Colonic mucosa (tissue), 4 donors: ENCODE measurements around the gene LMNTD1. TPM values are rescaled to one million over a fixed set of nuclear protein-coding genes. Genes with fewer than 3 reads are reported as not detected.
A peak's percentile ranks its signal among the peaks of the same experiment; 100 is the strongest.

Source experiments
- DNase-seq: peaks from one replicate; pipeline ENCODE4 v3.0.0-alpha.2; 2020
- H3K27ac ChIP-seq: fragments of 200-600 bp; one replicate; pipeline ENCODE4 v1.8.0; 2021
- H3K27me3 ChIP-seq: fragments of 200-600 bp; one replicate; pipeline ENCODE4 v1.8.0; 2021
- H3K36me3 ChIP-seq: fragments of 200-600 bp; one replicate; pipeline ENCODE4 v1.8.0; 2021
- H3K4me1 ChIP-seq: fragments of 200-600 bp; one replicate; pipeline ENCODE4 v1.8.0; 2021; ENCODE audit warnings: mild to moderate bottlenecking
- H3K4me3 ChIP-seq: fragments of 200-600 bp; one replicate; pipeline ENCODE4 v1.8.0; 2021
- H3K9ac ChIP-seq, 2 donors: one replicate each; pipeline ENCODE4 v1.7.0; 2013; ENCODE audit warnings: control low read depth in 2 of 2, low read depth in 2 of 2, low read length in 2 of 2
- H3K9me3 ChIP-seq: fragments of 200-600 bp; one replicate; pipeline ENCODE4 v1.8.0; 2021
- intact Hi-C: fragments of 100-400 bp; cut with DNase I; formaldehyde crosslinking; loops from one replicate; pipeline ENCODE4 v1.14.1; 2022
- total RNA-seq, 2 donors: library from RNA; stranded (reverse); fragmentation: NEBNext Ultra II Directional in 1 of 2; extraction: Animal tissue kit (Norgen Biotek cat#: 25700) in 1 of 2; gene quantifications; one replicate each; pipeline ENCODE4 v1.2.1, GENCODE V29; 2021
- TF ChIP-seq, protein P1 (sequence below): fragments of 200-600 bp; IDR thresholded peaks from one replicate; pipeline ENCODE4 v1.8.0; 2022; ENCODE audit warnings: antibody characterized with exemption, mild to moderate bottlenecking
- donor health status: healthy.
- donor health status: DM: no; HTN: no; CAD: no.
- donor health status: DM: no; HTN: no; CAD: no.

The LMNTD1 gene
- total RNA-seq, 2 donors from 2014 or later, result not detected

DNA sequence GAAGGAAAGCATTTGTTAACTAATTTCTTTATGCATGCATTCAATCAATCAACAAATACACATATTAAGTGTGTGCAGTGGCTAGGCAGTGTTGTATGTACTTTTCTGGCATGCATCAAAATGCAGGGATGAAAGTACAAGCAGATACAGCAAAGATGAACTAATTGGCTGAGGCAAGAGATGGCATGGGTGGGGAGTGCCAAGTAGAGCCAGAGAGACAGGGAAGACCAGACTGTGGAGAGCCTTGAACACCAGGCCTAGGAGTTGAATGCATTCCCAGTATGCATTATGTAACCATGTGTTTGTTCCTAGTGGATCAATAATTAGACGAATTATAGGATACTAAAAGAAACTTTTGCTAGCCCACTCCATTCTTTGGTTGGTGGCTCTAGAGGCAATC is 17.3 kb upstream of the LMNTD1 start:
- no peak overlapping the region for H3K9ac ChIP-seq

DNA sequence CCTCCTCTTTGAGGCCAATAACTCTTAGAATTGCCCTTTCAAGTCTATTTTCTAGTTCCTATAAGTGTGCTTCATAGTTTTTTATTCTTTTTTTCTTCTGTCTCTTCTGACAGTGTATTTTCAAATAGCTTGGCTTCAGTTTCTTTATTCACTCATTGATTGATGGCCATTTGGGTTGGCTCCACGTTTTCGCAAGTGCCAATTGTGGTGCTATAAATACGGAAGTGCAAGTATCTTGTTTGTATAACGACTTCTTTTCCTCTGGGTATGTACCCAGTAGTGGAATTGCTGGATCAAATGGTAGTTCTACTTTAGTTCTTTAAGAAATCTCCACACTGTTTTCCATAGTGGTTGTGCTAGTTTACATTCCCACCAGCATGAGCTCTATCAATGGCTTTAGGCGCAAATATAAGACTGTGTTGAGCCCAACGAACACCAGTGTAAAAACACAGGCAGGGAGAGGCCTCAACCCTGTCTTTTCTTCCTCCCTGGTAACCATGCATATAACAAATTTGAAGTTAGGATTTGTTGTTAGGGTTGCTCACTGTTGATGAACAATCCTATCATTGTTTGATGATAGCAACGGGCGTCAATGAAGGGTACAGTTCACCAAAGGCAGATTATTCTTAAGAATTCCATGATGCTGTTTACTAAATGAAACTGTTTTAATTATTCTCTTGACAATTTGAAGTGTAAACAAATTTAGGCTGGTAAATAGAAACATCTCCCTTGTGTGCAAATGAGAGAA is 13.3 kb upstream of the LMNTD1 start:
- no peaks in the 10 kb centered on the region for H3K27me3 ChIP-seq
- no peak overlapping the region for H3K4me3 ChIP-seq
- no peak overlapping the region for H3K9ac ChIP-seq
- intact Hi-C loops, result no loop called here
- no peak for DNase-seq
- H3K9me3 ChIP-seq, result no peaks in the 10 kb centered on the region
- no peak overlapping the region for H3K27ac ChIP-seq
- H3K36me3 ChIP-seq, result no peaks in the 10 kb centered on the region
- TF ChIP-seq, protein P1, sequence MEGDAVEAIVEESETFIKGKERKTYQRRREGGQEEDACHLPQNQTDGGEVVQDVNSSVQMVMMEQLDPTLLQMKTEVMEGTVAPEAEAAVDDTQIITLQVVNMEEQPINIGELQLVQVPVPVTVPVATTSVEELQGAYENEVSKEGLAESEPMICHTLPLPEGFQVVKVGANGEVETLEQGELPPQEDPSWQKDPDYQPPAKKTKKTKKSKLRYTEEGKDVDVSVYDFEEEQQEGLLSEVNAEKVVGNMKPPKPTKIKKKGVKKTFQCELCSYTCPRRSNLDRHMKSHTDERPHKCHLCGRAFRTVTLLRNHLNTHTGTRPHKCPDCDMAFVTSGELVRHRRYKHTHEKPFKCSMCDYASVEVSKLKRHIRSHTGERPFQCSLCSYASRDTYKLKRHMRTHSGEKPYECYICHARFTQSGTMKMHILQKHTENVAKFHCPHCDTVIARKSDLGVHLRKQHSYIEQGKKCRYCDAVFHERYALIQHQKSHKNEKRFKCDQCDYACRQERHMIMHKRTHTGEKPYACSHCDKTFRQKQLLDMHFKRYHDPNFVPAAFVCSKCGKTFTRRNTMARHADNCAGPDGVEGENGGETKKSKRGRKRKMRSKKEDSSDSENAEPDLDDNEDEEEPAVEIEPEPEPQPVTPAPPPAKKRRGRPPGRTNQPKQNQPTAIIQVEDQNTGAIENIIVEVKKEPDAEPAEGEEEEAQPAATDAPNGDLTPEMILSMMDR, result no peak
- no peaks in the 10 kb centered on the region for H3K4me1 ChIP-seq

More for the DNA sequence above, 17.3 kb upstream of the LMNTD1 start:
- Histone ChIP-seq H3K4me1 (no peaks in the 10 kb centered on the region), H3K27ac (no peak overlapping the region), H3K36me3 (no peaks in the 10 kb centered on the region), H3K9me3 (no peaks in the 10 kb centered on the region), H3K4me3 (no peak overlapping the region), H3K27me3 (no peaks in the 10 kb centered on the region)
- TF ChIP-seq, protein P1, result no peak
- no peak for DNase-seq
- intact Hi-C loops, result no loop called here

DNA sequence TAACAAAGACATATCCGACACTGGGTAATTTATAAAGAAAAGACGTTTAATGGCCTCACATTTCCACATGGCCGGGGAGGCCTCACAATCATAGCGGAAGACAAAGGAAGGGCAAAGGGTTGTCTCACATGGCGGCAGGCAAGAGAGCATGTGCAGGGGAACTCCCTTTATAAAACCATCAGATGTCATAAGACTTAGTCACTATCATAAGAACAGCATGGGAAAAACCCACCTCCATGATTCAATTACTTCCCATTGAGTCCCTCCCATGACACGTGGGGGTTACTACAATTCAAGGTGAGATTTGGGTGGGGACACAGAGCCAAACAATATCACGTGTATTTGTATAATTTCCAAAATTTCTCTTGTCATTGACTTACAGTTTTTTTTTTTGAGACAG is 5.5 kb upstream of the LMNTD1 start:
- TF ChIP-seq, protein P1, result no peak
- H3K4me3 ChIP-seq, result no peak overlapping the region
- intact Hi-C loops, result no loop called here

DNA sequence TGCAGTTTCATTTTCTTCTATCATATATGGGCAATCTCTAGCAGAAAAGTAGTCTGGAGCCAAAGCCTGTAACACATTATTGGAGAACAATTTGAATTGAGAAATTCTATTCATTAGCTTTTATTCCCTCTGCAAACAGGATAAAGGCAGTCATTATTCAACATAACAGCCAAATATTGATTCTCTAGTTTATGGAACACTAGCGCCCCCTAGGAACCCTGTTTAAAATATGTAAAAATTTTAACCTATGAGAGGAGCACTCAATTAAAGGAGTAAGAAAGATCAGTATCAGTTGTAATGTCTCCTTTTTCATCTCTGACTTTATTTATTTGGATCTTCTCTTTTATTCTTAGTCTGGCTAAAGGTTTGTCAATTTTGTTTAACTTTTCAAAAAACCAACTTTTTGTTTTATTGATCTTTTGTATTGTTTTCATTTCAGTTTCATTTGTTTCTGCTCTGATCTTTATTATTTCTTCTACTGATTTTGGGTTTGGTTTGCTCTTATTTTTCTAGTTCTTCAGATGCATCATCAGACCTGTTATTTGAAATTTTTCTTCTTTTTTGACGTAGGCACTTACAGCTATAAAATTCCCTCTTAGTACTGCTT is 4.8 kb upstream of the LMNTD1 start:
- peak; percentile 30 for DNase-seq
- intact Hi-C loops, result no loop called here
- H3K36me3 ChIP-seq, result no peaks in the 10 kb centered on the region
- no peak overlapping the region for H3K9ac ChIP-seq
- no peak overlapping the region for H3K27ac ChIP-seq
- no peaks in the 10 kb centered on the region for H3K27me3 ChIP-seq
- no peaks in the 10 kb centered on the region for H3K4me1 ChIP-seq
- TF ChIP-seq, protein P1, result no peak
- no peak overlapping the region for H3K4me3 ChIP-seq
- no peaks in the 10 kb centered on the region for H3K9me3 ChIP-seq

More for the DNA sequence above, 5.5 kb upstream of the LMNTD1 start:
- Histone ChIP-seq H3K27me3 (no peaks in the 10 kb centered on the region), H3K4me1 (no peaks in the 10 kb centered on the region), H3K27ac (no peak overlapping the region), H3K36me3 (no peaks in the 10 kb centered on the region), H3K9me3 (no peaks in the 10 kb centered on the region), H3K9ac (no peak overlapping the region)
- no peak for DNase-seq

DNA sequence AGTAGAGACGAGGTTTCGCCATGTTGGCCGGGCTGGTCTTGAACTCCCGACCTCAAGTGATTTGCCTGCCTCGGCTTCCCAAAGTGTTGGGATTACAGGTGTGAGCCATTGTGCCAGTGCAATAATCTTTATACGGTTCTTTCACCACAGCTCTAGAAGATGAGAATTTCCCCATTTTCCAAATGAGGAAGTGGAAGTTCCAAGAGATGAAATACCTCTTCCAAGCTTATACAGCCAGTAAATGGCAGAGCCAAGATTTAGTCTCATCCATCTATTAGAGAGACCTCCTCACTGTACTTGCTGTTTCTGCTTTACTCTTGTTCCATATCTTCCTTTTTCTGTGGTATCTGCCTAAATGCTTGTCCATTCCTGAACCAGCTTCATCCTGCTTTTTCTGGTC is 3.1 kb upstream of the LMNTD1 start:
- no peaks in the 10 kb centered on the region for H3K4me1 ChIP-seq
- intact Hi-C loops, result no loop called here
- no peak overlapping the region for H3K27ac ChIP-seq
- no peak for DNase-seq
- H3K36me3 ChIP-seq, result no peaks in the 10 kb centered on the region
- no peak overlapping the region for H3K4me3 ChIP-seq
- no peaks in the 10 kb centered on the region for H3K27me3 ChIP-seq
- TF ChIP-seq, protein P1, result no peak
- no peak overlapping the region for H3K9ac ChIP-seq
- no peaks in the 10 kb centered on the region for H3K9me3 ChIP-seq
